Measurements from ENCODE around the gene STRA6.
"Not testable (repeated sequence)": the region's sequence is repeated elsewhere in the genome, so short reads cannot be mapped to it uniquely, and the experiment has no call there.

The STRA6 gene

GRCh38 chr15:74165461-74165860, 37.1 kb downstream of the STRA6 start:
- DNase-seq (ENCODE audit: low read depth) = no peak

GRCh38 chr15:74162195-74162536, 40.4 kb downstream of the STRA6 start:
- not testable (repeated sequence) for DNase-seq (ENCODE audit: low read depth)

GRCh38 chr15:74160390-74160789, 42.2 kb downstream of the STRA6 start:
- not testable (repeated sequence) for DNase-seq (ENCODE audit: low read depth)

GRCh38 chr15:74159773-74160172, 42.8 kb downstream of the STRA6 start:
- no peak for DNase-seq (ENCODE audit: low read depth)

GRCh38 chr15:74158855-74159650, 43.5 kb downstream of the STRA6 start:
- DNase-seq (ENCODE audit: low read depth) = no peak

GRCh38 chr15:74157868-74158827, 44.4 kb downstream of the STRA6 start:
- no peak for DNase-seq (ENCODE audit: low read depth)

GRCh38 chr15:74156678-74157411, 45.7 kb downstream of the STRA6 start:
- DNase-seq (ENCODE audit: low read depth) = no peak

- DNase-seq (ENCODE audit: low read depth) = no peak
Observed at GRCh38 chr15:74155766-74156417, 46.7 kb downstream of the STRA6 start.

GRCh38 chr15:74147051-74147450, 55.5 kb downstream of the STRA6 start:
- no peak for DNase-seq (ENCODE audit: low read depth)

- DNase-seq (ENCODE audit: low read depth) = no peak
Observed at GRCh38 chr15:74146277-74146800, 56.2 kb downstream of the STRA6 start.

GRCh38 chr15:74144153-74144775, 58.3 kb downstream of the STRA6 start:
- no peak for DNase-seq (ENCODE audit: low read depth)

GRCh38 chr15:74141591-74141990, 61.0 kb downstream of the STRA6 start:
- DNase-seq (ENCODE audit: low read depth) = no peak

- no peak for DNase-seq (ENCODE audit: low read depth)
Observed at GRCh38 chr15:74138642-74139041, 63.9 kb downstream of the STRA6 start.

- no peak for DNase-seq (ENCODE audit: low read depth)
Observed at GRCh38 chr15:74137537-74137894, 65.1 kb downstream of the STRA6 start.

GRCh38 chr15:74136814-74137536, 65.6 kb downstream of the STRA6 start:
- DNase-seq (ENCODE audit: low read depth) = no peak

GRCh38 chr15:74136540-74136813, 66.1 kb downstream of the STRA6 start:
- DNase-seq (ENCODE audit: low read depth) = no peak

- DNase-seq (ENCODE audit: low read depth) = no peak
Observed at GRCh38 chr15:74135041-74135565, 67.5 kb downstream of the STRA6 start.

GRCh38 chr15:74134387-74135027, 68.1 kb downstream of the STRA6 start:
- DNase-seq (ENCODE audit: low read depth) = no peak

- DNase-seq (ENCODE audit: low read depth) = no peak
Observed at GRCh38 chr15:74133694-74134386, 68.7 kb downstream of the STRA6 start.
